ENCODE results near the gene PHF19.

DNA sequence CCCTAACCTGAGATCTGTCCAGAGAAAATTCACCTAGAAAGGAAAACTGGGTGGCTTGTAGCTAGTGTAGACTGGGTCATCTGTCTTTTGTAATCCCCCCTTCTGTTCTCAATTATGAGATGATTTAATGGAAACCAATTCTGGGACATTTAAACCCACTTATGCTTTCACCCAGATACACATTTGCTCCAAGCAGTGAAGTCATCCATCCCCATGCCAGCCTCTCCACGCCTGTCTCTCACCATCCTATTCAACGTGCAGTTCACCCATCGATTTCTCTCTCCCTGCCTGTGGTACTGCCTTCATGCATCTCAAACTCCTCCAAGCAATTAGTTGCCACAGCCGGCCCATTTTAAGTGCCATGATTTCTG, 1.8 kb downstream of the PHF19 start:
- TF ChIP-seq CEBPB (IDR thresholded peaks at IDR 0.05; ENCODE audit: borderline replicate concordance in 1 of 2, low read depth in 2 of 2, low read length in 2 of 2): no peak
- TF ChIP-seq EZH2 (IDR thresholded peaks at IDR 0.05; ENCODE audit: borderline replicate concordance, control insufficient read depth, low read depth, low read length): no peak
- TF ChIP-seq CBX5 (IDR thresholded peaks at IDR 0.05; ENCODE audit: low read depth): no peak
- TF ChIP-seq RBBP5 (conservative IDR thresholded peaks at IDR 0.05): no peak
- no peak for TF ChIP-seq RCOR1 (conservative IDR thresholded peaks at IDR 0.05; ENCODE audit: low read depth, low read length)
- TF ChIP-seq MXI1 (IDR thresholded peaks at IDR 0.05; ENCODE audit: low read depth, low read length): no peak
- TF ChIP-seq POLR2A (IDR thresholded peaks at IDR 0.05; ENCODE audit: low read depth, low read length): no peak
- no peak for TF ChIP-seq HCFC1 (IDR thresholded peaks at IDR 0.05; ENCODE audit: low read length)

All from GM12878 (cell line).